Testis (tissue), 3 donors: ENCODE results near the gene PGAM2. TPM values are rescaled to one million over a fixed set of nuclear protein-coding genes. Genes with fewer than 3 reads are reported as not detected.

Experiments used
- DNase-seq: peaks from one replicate; pipeline ENCODE4 v3.0.0-alpha.2; 2019
- H3K27ac ChIP-seq, 2 donors: fragments of 200-600 bp; sonication (generic); one replicate each; pipeline ENCODE4 v1.5.1; 2019
- H3K27me3 ChIP-seq: fragments of 200-600 bp; sonication (generic); one replicate; pipeline ENCODE4 v1.5.1; 2019
- H3K36me3 ChIP-seq: fragments of 200-600 bp; sonication (generic); one replicate; pipeline ENCODE4 v1.5.1; 2017; ENCODE audit warnings: low read depth; ENCODE audit errors: missing control alignments
- H3K4me1 ChIP-seq: fragments of 200-600 bp; sonication (generic); one replicate; pipeline ENCODE4 v1.5.1; 2019
- H3K4me3 ChIP-seq, 2 donors: fragments of 200-600 bp; sonication (generic); one replicate each; pipeline ENCODE4 v1.5.1; 2017 to 2019
- H3K9me3 ChIP-seq: fragments of 200-600 bp; sonication (generic); one replicate; pipeline ENCODE4 v1.5.1; 2017
- POLR2A ChIP-seq: fragments of 450-650 bp; IDR thresholded peaks from one replicate; pipeline ENCODE4 v1.6.1; 2017; ENCODE audit warnings: antibody characterized with exemption, mild to moderate bottlenecking, moderate library complexity
- WGBS, 2 donors: methylation state at CpG; one replicate each; pipeline ENCODE4 v1.1.5; 2018; 5-methylcytosine and 5-hydroxymethylcytosine counted together
- intact Hi-C: fragments of 100-400 bp; cut with DNase I; formaldehyde crosslinking; loops from one replicate; pipeline ENCODE4 v1.15.1; 2023; ENCODE audit warnings: low total_unique reads
- polyA plus RNA-seq: library from polyadenylated mRNA; stranded (reverse); fragments of 350-450 nt; fragmentation: Illumina TruSeq; extraction: RNeasy Lipid Tissue Mini Kit (QIAGEN cat#74804); gene quantifications from one replicate; pipeline ENCODE4 v1.2.3, GENCODE V29; 2014; ENCODE audit warnings: low read depth, low replicate concordance; ENCODE audit not compliant: insufficient read depth
- total RNA-seq, 2 donors: library from RNA; depleted of rRNA; stranded (reverse); fragments of >200 nt; gene quantifications; one replicate each; pipeline ENCODE4 v1.2.3, GENCODE V29; 2016
- TF ChIP-seq, protein P1 (sequence below), 3 experiments: fragments of 450-650 bp in 2 of 3; fragments of 200-600 bp in 1 of 3; sonication (generic) in 1 of 3; IDR thresholded peaks; one replicate each; pipeline ENCODE4 v1.5.1; 2016 to 2019; ENCODE audit warnings: antibody characterized with exemption in 3 of 3, mild to moderate bottlenecking in 2 of 3, moderate library complexity in 1 of 3

Gene PGAM2
- total and polyA plus RNA-seq, 3 donors from 2014 or later, result 85.1 to 298 (median 139) TPM

- TF ChIP-seq POLR2A, result no peak
- Histone ChIP-seq H3K4me1 (peaks cover 21% of the 10 kb centered on the region), H3K27ac (no peak overlapping the region), H3K27me3 (no peaks in the 10 kb centered on the region), H3K36me3 (no peaks in the 10 kb centered on the region), H3K9me3 (no peaks in the 10 kb centered on the region), H3K4me3 (no peak overlapping the region)
- no peak for DNase-seq
- 67% methylated on average over 8 of the region's 8 CpGs for WGBS, 2 donors
- intact Hi-C loops, result no loop called here
These were observed 4.3 kb downstream of the PGAM2 start for GRCh38 chr7:44060948-44061644.

DNA sequence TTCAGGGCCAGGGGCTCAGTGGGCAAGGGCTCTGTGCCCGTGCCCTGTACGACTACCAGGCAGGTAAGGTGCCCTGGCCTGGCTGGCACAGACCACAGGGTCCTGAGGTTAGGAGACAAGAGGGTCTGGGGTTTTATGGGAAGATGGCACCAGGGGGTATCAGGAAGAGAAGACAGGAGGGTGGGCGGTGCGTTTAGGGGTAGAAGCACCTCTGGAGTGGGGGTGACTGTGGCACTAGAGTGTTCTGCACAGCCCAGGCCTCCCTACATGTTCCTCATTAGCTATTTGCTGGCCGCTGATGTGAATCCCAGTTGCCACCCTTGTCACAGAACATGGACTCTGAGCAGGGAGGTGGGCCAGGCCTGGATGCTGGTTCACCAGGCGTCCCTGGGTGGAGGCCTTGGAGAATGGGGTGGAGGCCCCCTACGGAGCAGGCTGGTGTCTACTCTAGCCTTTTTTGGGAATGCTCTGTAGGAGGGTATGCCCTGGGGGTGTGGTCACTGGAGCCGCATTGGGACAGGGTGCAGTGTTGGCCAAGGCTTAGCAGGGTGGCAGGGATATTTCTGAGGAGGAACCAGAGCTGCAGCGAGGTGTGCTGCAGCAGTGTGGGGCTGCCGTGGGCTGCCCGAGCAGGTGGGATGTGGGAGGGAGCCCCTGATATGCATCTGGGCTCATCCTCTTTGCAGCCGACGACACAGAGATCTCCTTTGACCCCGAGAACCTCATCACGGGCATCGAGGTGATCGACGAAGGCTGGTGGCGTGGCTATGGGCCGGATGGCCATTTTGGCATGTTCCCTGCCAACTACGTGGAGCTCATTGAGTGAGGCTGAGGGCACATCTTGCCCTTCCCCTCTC, 5.0 kb downstream of the PGAM2 start:
- Histone ChIP-seq H3K4me1 (peaks cover 14% of the 10 kb centered on the region), H3K27me3 (no peaks in the 10 kb centered on the region), H3K27ac (no peak overlapping the region), H3K4me3 (no peak overlapping the region), H3K36me3 (no peaks in the 10 kb centered on the region), H3K9me3 (no peaks in the 10 kb centered on the region)
- no peak for DNase-seq
- TF ChIP-seq POLR2A, result no peak
- TF ChIP-seq, protein P1, sequence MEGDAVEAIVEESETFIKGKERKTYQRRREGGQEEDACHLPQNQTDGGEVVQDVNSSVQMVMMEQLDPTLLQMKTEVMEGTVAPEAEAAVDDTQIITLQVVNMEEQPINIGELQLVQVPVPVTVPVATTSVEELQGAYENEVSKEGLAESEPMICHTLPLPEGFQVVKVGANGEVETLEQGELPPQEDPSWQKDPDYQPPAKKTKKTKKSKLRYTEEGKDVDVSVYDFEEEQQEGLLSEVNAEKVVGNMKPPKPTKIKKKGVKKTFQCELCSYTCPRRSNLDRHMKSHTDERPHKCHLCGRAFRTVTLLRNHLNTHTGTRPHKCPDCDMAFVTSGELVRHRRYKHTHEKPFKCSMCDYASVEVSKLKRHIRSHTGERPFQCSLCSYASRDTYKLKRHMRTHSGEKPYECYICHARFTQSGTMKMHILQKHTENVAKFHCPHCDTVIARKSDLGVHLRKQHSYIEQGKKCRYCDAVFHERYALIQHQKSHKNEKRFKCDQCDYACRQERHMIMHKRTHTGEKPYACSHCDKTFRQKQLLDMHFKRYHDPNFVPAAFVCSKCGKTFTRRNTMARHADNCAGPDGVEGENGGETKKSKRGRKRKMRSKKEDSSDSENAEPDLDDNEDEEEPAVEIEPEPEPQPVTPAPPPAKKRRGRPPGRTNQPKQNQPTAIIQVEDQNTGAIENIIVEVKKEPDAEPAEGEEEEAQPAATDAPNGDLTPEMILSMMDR (IDR thresholded peaks at IDR 0.05), result no peak
- intact Hi-C loops, result no loop called here
- WGBS, 2 donors, result 92 to 96% methylated on average over 15 to 21 of the region's 21 CpGs

GRCh38 chr7:44059219-44060090, 5.9 kb downstream of the PGAM2 start:
- 80 to 82% methylated on average over 1 to 14 of the region's 14 CpGs for WGBS, 2 donors
- Histone ChIP-seq H3K27me3 (no peaks in the 10 kb centered on the region), H3K9me3 (no peaks in the 10 kb centered on the region), H3K27ac (no peak overlapping the region), H3K4me3 (no peak overlapping the region), H3K4me1 (peaks cover 5% of the 10 kb centered on the region), H3K36me3 (no peaks in the 10 kb centered on the region)
- intact Hi-C loops, result no loop called here
- TF ChIP-seq POLR2A, result no peak
- TF ChIP-seq, protein P1 (IDR thresholded peaks at IDR 0.05), result no peak
- DNase-seq, result no peak

- H3K27me3 ChIP-seq, result no peaks in the 10 kb centered on the region
- no peaks in the 10 kb centered on the region for H3K36me3 ChIP-seq
- TF ChIP-seq, protein P1 (IDR thresholded peaks at IDR 0.05), result no peak
- TF ChIP-seq POLR2A, result no peak
- intact Hi-C loops, result no loop called here
- H3K27ac ChIP-seq, result no peak overlapping the region
- 86 to 88% methylated on average over 3 to 7 of the region's 7 CpGs for WGBS, 2 donors
- H3K4me3 ChIP-seq, result no peak overlapping the region
- H3K4me1 ChIP-seq, result peaks cover 5% of the 10 kb centered on the region
- H3K9me3 ChIP-seq, result no peaks in the 10 kb centered on the region
- no peak for DNase-seq
These were observed 6.6 kb downstream of the PGAM2 start for GRCh38 chr7:44058759-44059218.
